Measurements from ENCODE around the gene MAPK12. TPM values are rescaled to one million over a fixed set of nuclear protein-coding genes. Genes with fewer than 3 reads are reported as not detected.

Gene MAPK12
- total RNA-seq, 2 experiments from 2014 or later = 9.1 to 9.7 TPM

- H3K4me1 Mint-ChIP-seq (ENCODE audit: low read depth) = peaks cover 1% of the 10 kb centered on the region
- H3K27me3 Mint-ChIP-seq = peaks cover 7% of the 10 kb centered on the region
- no peak overlapping the region for H3K27ac Mint-ChIP-seq
- H3K4me3 Mint-ChIP-seq = no peak overlapping the region
- ChIA-PET POLR2A (no interaction called here), CTCF (no interaction called here)
- no peak for DNase-seq
- no peaks in the 10 kb centered on the region for H3K9me3 Mint-ChIP-seq
- no peaks in the 10 kb centered on the region for H3K36me3 Mint-ChIP-seq
- intact Hi-C loops (cut with micrococcal nuclease) = no loop called here
These were observed 36.2 kb upstream of the MAPK12 start for GRCh38 chr22:50297510-50298265.

GRCh38 chr22:50296658-50297490, 35.4 kb upstream of the MAPK12 start:
- DNase-seq = no peak
- H3K4me1 Mint-ChIP-seq (ENCODE audit: low read depth) = peaks cover 3% of the 10 kb centered on the region
- no peak overlapping the region for H3K4me3 Mint-ChIP-seq
- no peaks in the 10 kb centered on the region for H3K36me3 Mint-ChIP-seq
- no peaks in the 10 kb centered on the region for H3K9me3 Mint-ChIP-seq
- H3K27me3 Mint-ChIP-seq = peaks cover 10% of the 10 kb centered on the region
- intact Hi-C loops (cut with micrococcal nuclease) = no loop called here
- CTCF ChIA-PET = interaction anchor here (0.8 kb wide), 1 partner anchor 31 kb away, joined by 3 read pairs; no protein-coding TSS in a partner anchor
- H3K27ac Mint-ChIP-seq = no peak overlapping the region
- POLR2A ChIA-PET = no interaction called here

GRCh38 chr22:50294319-50294656, 32.8 kb upstream of the MAPK12 start:
- peaks cover 3% of the 10 kb centered on the region for H3K4me1 Mint-ChIP-seq (ENCODE audit: low read depth)
- intact Hi-C loops (cut with micrococcal nuclease) = no loop called here
- POLR2A ChIA-PET = no interaction called here
- H3K27ac Mint-ChIP-seq = no peak overlapping the region
- peaks cover 19% of the 10 kb centered on the region for H3K27me3 Mint-ChIP-seq
- H3K4me3 Mint-ChIP-seq = no peak overlapping the region
- CTCF ChIA-PET = interaction anchor here (0.9 to 1.0 kb wide), 2 partner anchors 17 to 55 kb away, joined by 3 to 5 read pairs; no protein-coding TSS in a partner anchor
- no peaks in the 10 kb centered on the region for H3K36me3 Mint-ChIP-seq
- no peaks in the 10 kb centered on the region for H3K9me3 Mint-ChIP-seq
- DNase-seq = no peak

GRCh38 chr22:50293441-50294318, 32.2 kb upstream of the MAPK12 start:
- ChIA-PET POLR2A (no interaction called here), CTCF (interaction anchor here (0.9 to 1.0 kb wide), 2 partner anchors 17 to 55 kb away, joined by 3 to 5 read pairs; no protein-coding TSS in a partner anchor)
- no peaks in the 10 kb centered on the region for H3K9me3 Mint-ChIP-seq
- DNase-seq = no peak
- no peak overlapping the region for H3K27ac Mint-ChIP-seq
- H3K4me1 Mint-ChIP-seq (ENCODE audit: low read depth) = peaks cover 3% of the 10 kb centered on the region
- no peak overlapping the region for H3K4me3 Mint-ChIP-seq
- peaks cover 19% of the 10 kb centered on the region for H3K27me3 Mint-ChIP-seq
- intact Hi-C loops (cut with micrococcal nuclease) = no loop called here
- H3K36me3 Mint-ChIP-seq = no peaks in the 10 kb centered on the region

- Mint-ChIP-seq H3K9me3 (no peaks in the 10 kb centered on the region), H3K4me3 (no peak overlapping the region), H3K27ac (no peak overlapping the region), H3K4me1 (ENCODE audit: low read depth) (peaks cover 3% of the 10 kb centered on the region), H3K27me3 (peaks cover 19% of the 10 kb centered on the region), H3K36me3 (no peaks in the 10 kb centered on the region)
- intact Hi-C loops (cut with micrococcal nuclease) = no loop called here
- ChIA-PET CTCF (no interaction called here), POLR2A (interaction anchor here (0.6 kb wide), 1 partner anchor 15 kb away, joined by 3 read pairs; the partner anchor contains the start of gene PLXNB2)
- DNase-seq = no peak
These were observed 31.4 kb upstream of the MAPK12 start for GRCh38 chr22:50292643-50293440.

GRCh38 chr22:50289942-50290630, 28.6 kb upstream of the MAPK12 start:
- no peaks in the 10 kb centered on the region for H3K36me3 Mint-ChIP-seq
- H3K27me3 Mint-ChIP-seq = peaks cover 21% of the 10 kb centered on the region

GRCh38 chr22:50289151-50289941, 27.9 kb upstream of the MAPK12 start:
- no peak overlapping the region for H3K4me3 Mint-ChIP-seq
- intact Hi-C loops (cut with micrococcal nuclease) = no loop called here
- peaks cover 21% of the 10 kb centered on the region for H3K27me3 Mint-ChIP-seq
- no peaks in the 10 kb centered on the region for H3K36me3 Mint-ChIP-seq
- ChIA-PET POLR2A (no interaction called here), CTCF (no interaction called here)
- DNase-seq = no peak
- peaks cover 3% of the 10 kb centered on the region for H3K4me1 Mint-ChIP-seq (ENCODE audit: low read depth)
- H3K27ac Mint-ChIP-seq = no peak overlapping the region
- no peaks in the 10 kb centered on the region for H3K9me3 Mint-ChIP-seq

More at GRCh38 chr22:50289942-50290630, 28.6 kb upstream of the MAPK12 start:
- Mint-ChIP-seq H3K9me3 (no peaks in the 10 kb centered on the region), H3K27ac (no peak overlapping the region), H3K4me3 (no peak overlapping the region), H3K4me1 (ENCODE audit: low read depth) (peaks cover 3% of the 10 kb centered on the region)
- intact Hi-C loops (cut with micrococcal nuclease) = no loop called here
- no peak for DNase-seq
- CTCF ChIA-PET = no interaction called here
- POLR2A ChIA-PET = no interaction called here

GRCh38 chr22:50287731-50288130, 26.2 kb upstream of the MAPK12 start:
- no peak for DNase-seq
- no peaks in the 10 kb centered on the region for H3K36me3 Mint-ChIP-seq
- H3K9me3 Mint-ChIP-seq = no peaks in the 10 kb centered on the region
- POLR2A ChIA-PET = no interaction called here
- no peak overlapping the region for H3K27ac Mint-ChIP-seq
- no peak overlapping the region for H3K4me3 Mint-ChIP-seq
- peaks cover 18% of the 10 kb centered on the region for H3K27me3 Mint-ChIP-seq
- peaks cover 3% of the 10 kb centered on the region for H3K4me1 Mint-ChIP-seq (ENCODE audit: low read depth)
- CTCF ChIA-PET = interaction anchor here (1.7 kb wide), 1 partner anchor 12 kb away, joined by 4 read pairs; no protein-coding TSS in a partner anchor
- intact Hi-C loops (cut with micrococcal nuclease) = no loop called here

GRCh38 chr22:50286701-50287318, 25.3 kb upstream of the MAPK12 start:
- Mint-ChIP-seq H3K4me1 (ENCODE audit: low read depth) (no peaks in the 10 kb centered on the region), H3K27me3 (peaks cover 13% of the 10 kb centered on the region), H3K4me3 (no peak overlapping the region), H3K36me3 (no peaks in the 10 kb centered on the region), H3K9me3 (no peaks in the 10 kb centered on the region), H3K27ac (no peak overlapping the region)
- no peak for DNase-seq
- ChIA-PET POLR2A (no interaction called here), CTCF (interaction anchor here (1.7 kb wide), 1 partner anchor 11 kb away, joined by 4 read pairs; no protein-coding TSS in a partner anchor)
- intact Hi-C loops (cut with micrococcal nuclease) = no loop called here

- Mint-ChIP-seq H3K4me3 (no peak overlapping the region), H3K27ac (no peak overlapping the region), H3K36me3 (no peaks in the 10 kb centered on the region), H3K27me3 (peaks cover 9% of the 10 kb centered on the region), H3K9me3 (no peaks in the 10 kb centered on the region), H3K4me1 (ENCODE audit: low read depth) (no peaks in the 10 kb centered on the region)
- no peak for DNase-seq
- intact Hi-C loops (cut with micrococcal nuclease) = no loop called here
- POLR2A ChIA-PET = no interaction called here
- CTCF ChIA-PET = no interaction called here
These were observed 24.8 kb upstream of the MAPK12 start for GRCh38 chr22:50286275-50286674.

All from activated CD4-positive, alpha-beta memory T cell treated with anti-CD3 and anti-CD28 coated beads for 36 hours (primary cell).